Choroid plexus epithelial cell (primary cell): ENCODE measurements around the gene BMPER.

Source experiments
- DNase-seq: peaks from one replicate; pipeline ENCODE4 v3.0.0-alpha.2; 2010; ENCODE audit warnings: low read depth
- H3K4me3 ChIP-seq: 2 replicates; pipeline ENCODE4 v1.5.1; 2011; ENCODE audit warnings: low read depth, mild to moderate bottlenecking, control low read depth, low read length, moderate library complexity
- CTCF ChIP-seq: conservative IDR thresholded peaks from 2 replicates; pipeline ENCODE4 v1.5.1; 2011; ENCODE audit warnings: low read depth, mild to moderate bottlenecking, control low read depth, inconsistent platforms, low read length, moderate library complexity

The BMPER gene

GRCh38 chr7:34034728-34035127, 129.4 kb downstream of the BMPER start:
- no peak for TF ChIP-seq CTCF
- no peak overlapping the region for H3K4me3 ChIP-seq
- DNase-seq: no peak

- no peak overlapping the region for H3K4me3 ChIP-seq
- peak; percentile 69 for DNase-seq
- TF ChIP-seq CTCF: no peak
Observed at GRCh38 chr7:34036051-34036920, 130.9 kb downstream of the BMPER start.

- DNase-seq: no peak
- H3K4me3 ChIP-seq: no peak overlapping the region
- no peak for TF ChIP-seq CTCF
Observed at GRCh38 chr7:34036972-34037792, 131.8 kb downstream of the BMPER start.

- no peak for TF ChIP-seq CTCF
- H3K4me3 ChIP-seq: no peak overlapping the region
- DNase-seq: no peak
Observed at GRCh38 chr7:34038816-34039470, 133.6 kb downstream of the BMPER start.

GRCh38 chr7:34041707-34042106, 136.4 kb downstream of the BMPER start:
- no peak overlapping the region for H3K4me3 ChIP-seq
- no peak for TF ChIP-seq CTCF
- no peak for DNase-seq

- DNase-seq: peak; percentile 37
- TF ChIP-seq CTCF: no peak
- H3K4me3 ChIP-seq: no peak overlapping the region
Observed at GRCh38 chr7:34042406-34042805, 137.1 kb downstream of the BMPER start.
